HG03039 (cell line): ENCODE results near the gene LSM4.
"Not testable (repeated sequence)": the region's sequence is repeated elsewhere in the genome, so short reads cannot be mapped to it uniquely, and the experiment has no call there.

Experiments
- ATAC-seq: cut with Tn5 transposase; IDR thresholded peaks from one replicate; pipeline ENCODE4 v1.9.1; 2021; ENCODE audit warnings: mild to moderate bottlenecking, moderate library complexity; ENCODE audit not compliant: unreplicated experiment

LSM4 gene

GRCh38 chr19:18340990-18341868 lies 18.4 kb upstream of the LSM4 start:
- ATAC-seq = peak; percentile 20

- ATAC-seq = peak; percentile 76
Observed at GRCh38 chr19:18340190-18340989, 17.5 kb upstream of the LSM4 start, which contains the start of gene PGPEP1. TSS of gene PGPEP1 (plus strand) at chr19:18340598. CDS start at chr19:18340682, 84 bp downstream.

GRCh38 chr19:18339723-18340122 lies 16.8 kb upstream of the LSM4 start:
- ATAC-seq = no peak

- no peak for ATAC-seq
Observed at GRCh38 chr19:18338541-18338940, 15.7 kb upstream of the LSM4 start.

- no peak for ATAC-seq
Observed at GRCh38 chr19:18336121-18336520, 13.2 kb upstream of the LSM4 start.

- ATAC-seq = no peak
Observed at GRCh38 chr19:18333680-18334079, 10.8 kb upstream of the LSM4 start.

- ATAC-seq = no peak
Observed at GRCh38 chr19:18332917-18333530, 10.1 kb upstream of the LSM4 start.

- ATAC-seq = no peak
Observed at GRCh38 chr19:18330868-18331267, 8.0 kb upstream of the LSM4 start.

GRCh38 chr19:18329035-18329376 lies 6.1 kb upstream of the LSM4 start:
- ATAC-seq = no peak

GRCh38 chr19:18328340-18329034 lies 5.6 kb upstream of the LSM4 start:
- peak; percentile 80 for ATAC-seq

- ATAC-seq = no peak
Observed at GRCh38 chr19:18326772-18327171, 3.9 kb upstream of the LSM4 start.

GRCh38 chr19:18324373-18324731 lies 1.5 kb upstream of the LSM4 start:
- not testable (repeated sequence) for ATAC-seq

- no peak for ATAC-seq
Observed at GRCh38 chr19:18322318-18322758, 538 bp downstream of the LSM4 start.

- no peak for ATAC-seq
Observed at GRCh38 chr19:18321734-18322102, 1.2 kb downstream of the LSM4 start.

GRCh38 chr19:18320865-18321733 lies 1.8 kb downstream of the LSM4 start:
- ATAC-seq = no peak

- ATAC-seq = no peak
Observed at GRCh38 chr19:18319591-18320135, 3.2 kb downstream of the LSM4 start.

GRCh38 chr19:18317961-18318800 lies 4.7 kb downstream of the LSM4 start:
- ATAC-seq = no peak

- ATAC-seq = no peak
Observed at GRCh38 chr19:18313398-18313797, 9.5 kb downstream of the LSM4 start.

GRCh38 chr19:18312092-18312534 lies 10.8 kb downstream of the LSM4 start:
- ATAC-seq = no peak
